OCI-LY7 (cell line): Measurements from ENCODE around the gene COL6A5.

Experiments used
- CTCF ChIP-seq: fragments of 200-600 bp; sonication (generic); conservative IDR thresholded peaks from 2 replicates; pipeline ENCODE4 v1.5.1; 2014; ENCODE audit warnings: mild to moderate bottlenecking, antibody characterized with exemption, low read length, moderate library complexity, mixed read lengths
- EZH2phosphoT487 ChIP-seq: fragments of 200-600 bp; sonication (generic); IDR thresholded peaks from 2 replicates; pipeline ENCODE4 v1.6.1; 2018; ENCODE audit warnings: low read depth, borderline replicate concordance, mild to moderate bottlenecking, mixed run types, antibody characterized with exemption, low read length, moderate library complexity, mixed read lengths

- TF ChIP-seq CTCF (no peak), EZH2phosphoT487 (no peak)
These were observed 33.8 kb downstream of the COL6A5 start for GRCh38 chr3:130379274-130379673.
